ENCODE measurements around the gene RERE.

RERE gene

GRCh38 chr1:8312235-8313218 lies 504.9 kb downstream of the RERE start:
- no peak for DNase-seq

GRCh38 chr1:8311068-8311718 lies 506.2 kb downstream of the RERE start:
- no peak for DNase-seq

- DNase-seq: no peak
These were observed 509.8 kb downstream of the RERE start for GRCh38 chr1:8307628-8308027.

GRCh38 chr1:8303876-8304275 lies 513.6 kb downstream of the RERE start:
- DNase-seq: no peak

GRCh38 chr1:8303141-8303540 lies 514.3 kb downstream of the RERE start:
- DNase-seq: no peak

All from NK-92 treated with Interleukin-12 subunit alpha and Interleukin-12 subunit beta, amount 100 ng/mL, for 24 hours (cell line).